Right atrium auricular region (tissue), 2 donors: Measurements from ENCODE around the gene LYST. TPM values are rescaled to one million over a fixed set of nuclear protein-coding genes. Genes with fewer than 3 reads are reported as not detected.

Source experiments
- DNase-seq: peaks from one replicate; pipeline ENCODE4 v3.0.0-alpha.2; 2019; ENCODE audit warnings: low spot score
- H3K27ac ChIP-seq, 2 donors: fragments of 200-600 bp; sonication (generic); 1 replicate in 1 of 2; 2 replicates in 1 of 2; pipeline ENCODE4 v1.5.1; 2016 to 2019
- H3K27me3 ChIP-seq, 2 donors: fragments of 200-600 bp; sonication (generic); one replicate each; pipeline versions ENCODE4 v1.5.1 to v1.6.0; 2017 to 2019
- H3K36me3 ChIP-seq: fragments of 200-600 bp; sonication (generic); one replicate; pipeline ENCODE4 v1.5.1; 2016
- H3K4me1 ChIP-seq, 2 donors: fragments of 200-600 bp; sonication (generic); one replicate each; pipeline versions ENCODE4 v1.5.1 to v1.6.0; 2017 to 2019
- H3K4me3 ChIP-seq, 2 donors: fragments of 200-600 bp; sonication (generic); 1 replicate in 1 of 2; 2 replicates in 1 of 2; pipeline ENCODE4 v1.5.1; 2017 to 2019; ENCODE audit warnings: mild to moderate bottlenecking in 1 of 2, moderate library complexity in 1 of 2
- H3K9me3 ChIP-seq, 2 donors: fragments of 200-600 bp; sonication (generic); one replicate each; pipeline ENCODE4 v1.5.1; 2019
- total RNA-seq, 2 donors: library from RNA; depleted of rRNA; stranded (reverse); fragments of >200 nt; gene quantifications; one replicate each; pipeline ENCODE4 v1.1.0, GENCODE V29; 2016
- TF ChIP-seq, protein P1 (sequence below), 2 donors: fragments of 200-600 bp; sonication (generic); IDR thresholded peaks; one replicate each; pipeline ENCODE4 v1.5.1; 2019; ENCODE audit warnings: antibody characterized with exemption in 2 of 2

Gene LYST
- total RNA-seq, 2 donors from 2014 or later: 7.3 to 13.0 TPM

DNA sequence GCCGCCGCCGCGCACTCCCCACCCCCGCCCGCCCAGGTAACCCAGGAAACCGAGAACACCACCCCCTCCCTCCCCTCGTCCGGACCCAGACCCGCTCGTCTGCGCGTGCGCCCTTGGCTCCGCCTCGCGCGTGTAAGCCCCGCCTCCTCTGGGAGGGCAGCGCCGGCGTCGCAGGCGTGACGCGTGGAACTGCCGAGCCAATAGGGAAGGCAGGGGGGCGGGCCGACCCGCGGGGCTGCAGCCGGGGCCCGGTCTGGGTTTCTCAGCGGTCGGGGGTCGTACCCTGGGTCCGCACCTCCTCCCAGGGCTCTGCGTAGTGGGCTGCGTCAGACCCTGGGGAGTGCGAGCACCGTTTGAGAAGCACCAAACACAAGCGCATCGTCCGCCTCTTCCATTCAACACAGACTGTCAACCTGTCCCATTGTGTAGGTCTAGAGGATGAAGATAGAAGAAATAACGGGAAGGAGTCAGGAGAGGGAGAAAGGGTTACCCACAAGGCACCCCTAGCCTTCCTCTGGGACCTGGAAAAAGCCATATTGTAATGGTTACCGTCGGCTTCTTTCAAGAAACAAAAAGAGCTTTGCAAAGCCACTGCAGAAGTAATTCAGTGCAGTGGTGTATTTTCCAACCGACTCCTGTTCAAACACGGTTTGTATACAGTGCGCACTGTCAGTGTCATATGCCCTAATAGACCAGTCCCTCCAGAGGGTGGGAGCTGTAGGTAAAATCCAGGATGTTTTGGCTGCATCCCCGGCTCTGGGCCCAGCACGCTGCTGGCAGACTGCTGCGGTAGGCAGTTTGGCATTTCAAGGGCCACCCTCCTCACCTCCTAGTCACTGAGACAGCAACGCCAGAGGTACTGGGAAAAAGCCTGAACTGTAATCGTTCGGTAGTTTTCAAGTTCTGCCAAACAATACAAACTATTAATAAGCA lies 473 bp upstream of the LYST start:
- DNase-seq: peak; percentile 95
- Histone ChIP-seq H3K4me3 (peak overlapping the region; percentile 94 to 96), H3K27ac (peak overlapping the region; percentile 96 to 98), H3K9me3 (no peaks in the 10 kb centered on the region), H3K4me1 (peaks cover 0 to 22% of the 10 kb centered on the region in 2 donors), H3K36me3 (no peaks in the 10 kb centered on the region), H3K27me3 (no peaks in the 10 kb centered on the region)
- TF ChIP-seq, protein P1, sequence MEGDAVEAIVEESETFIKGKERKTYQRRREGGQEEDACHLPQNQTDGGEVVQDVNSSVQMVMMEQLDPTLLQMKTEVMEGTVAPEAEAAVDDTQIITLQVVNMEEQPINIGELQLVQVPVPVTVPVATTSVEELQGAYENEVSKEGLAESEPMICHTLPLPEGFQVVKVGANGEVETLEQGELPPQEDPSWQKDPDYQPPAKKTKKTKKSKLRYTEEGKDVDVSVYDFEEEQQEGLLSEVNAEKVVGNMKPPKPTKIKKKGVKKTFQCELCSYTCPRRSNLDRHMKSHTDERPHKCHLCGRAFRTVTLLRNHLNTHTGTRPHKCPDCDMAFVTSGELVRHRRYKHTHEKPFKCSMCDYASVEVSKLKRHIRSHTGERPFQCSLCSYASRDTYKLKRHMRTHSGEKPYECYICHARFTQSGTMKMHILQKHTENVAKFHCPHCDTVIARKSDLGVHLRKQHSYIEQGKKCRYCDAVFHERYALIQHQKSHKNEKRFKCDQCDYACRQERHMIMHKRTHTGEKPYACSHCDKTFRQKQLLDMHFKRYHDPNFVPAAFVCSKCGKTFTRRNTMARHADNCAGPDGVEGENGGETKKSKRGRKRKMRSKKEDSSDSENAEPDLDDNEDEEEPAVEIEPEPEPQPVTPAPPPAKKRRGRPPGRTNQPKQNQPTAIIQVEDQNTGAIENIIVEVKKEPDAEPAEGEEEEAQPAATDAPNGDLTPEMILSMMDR (IDR thresholded peaks at IDR 0.05): no peak

DNA sequence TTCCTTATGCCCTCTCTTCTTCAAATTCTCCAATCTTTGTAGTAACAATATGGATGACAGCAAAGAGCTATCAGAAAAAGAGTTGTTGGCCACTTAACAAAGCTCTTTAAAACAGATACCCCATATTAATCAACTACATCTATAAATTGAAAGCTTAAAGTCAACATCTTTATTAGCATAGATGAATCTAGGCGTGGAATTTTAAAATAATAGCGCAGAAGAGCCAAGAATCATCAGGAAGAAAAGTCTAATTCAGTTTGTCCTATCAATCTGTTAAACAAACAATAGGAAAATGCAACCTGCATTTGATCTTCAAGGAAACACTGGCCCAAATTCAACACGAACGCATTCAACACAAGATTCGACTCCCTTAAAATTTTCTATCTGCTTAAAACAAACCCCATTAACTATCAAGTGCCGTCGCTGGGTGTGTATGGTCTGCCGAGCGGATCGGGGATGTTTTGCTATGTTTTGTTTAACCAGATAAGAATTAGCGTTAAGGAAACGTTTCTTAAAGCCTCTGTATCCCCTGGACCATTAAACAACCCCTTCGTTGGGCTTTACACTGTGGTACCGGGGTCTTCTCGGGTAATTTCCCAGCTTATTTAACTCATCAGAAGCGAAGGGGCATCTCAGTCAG lies 1.0 kb downstream of the LYST start:
- H3K36me3 ChIP-seq: no peaks in the 10 kb centered on the region
- TF ChIP-seq, protein P1 (IDR thresholded peaks at IDR 0.05): no peak
- H3K27me3 ChIP-seq: no peaks in the 10 kb centered on the region
- H3K27ac ChIP-seq: peak overlapping the region; percentile 96 to 98
- DNase-seq: no peak
- peaks cover 0 to 22% of the 10 kb centered on the region in 2 donors for H3K4me1 ChIP-seq
- peak overlapping the region; percentile 94 to 96 for H3K4me3 ChIP-seq
- H3K9me3 ChIP-seq: no peaks in the 10 kb centered on the region

DNA sequence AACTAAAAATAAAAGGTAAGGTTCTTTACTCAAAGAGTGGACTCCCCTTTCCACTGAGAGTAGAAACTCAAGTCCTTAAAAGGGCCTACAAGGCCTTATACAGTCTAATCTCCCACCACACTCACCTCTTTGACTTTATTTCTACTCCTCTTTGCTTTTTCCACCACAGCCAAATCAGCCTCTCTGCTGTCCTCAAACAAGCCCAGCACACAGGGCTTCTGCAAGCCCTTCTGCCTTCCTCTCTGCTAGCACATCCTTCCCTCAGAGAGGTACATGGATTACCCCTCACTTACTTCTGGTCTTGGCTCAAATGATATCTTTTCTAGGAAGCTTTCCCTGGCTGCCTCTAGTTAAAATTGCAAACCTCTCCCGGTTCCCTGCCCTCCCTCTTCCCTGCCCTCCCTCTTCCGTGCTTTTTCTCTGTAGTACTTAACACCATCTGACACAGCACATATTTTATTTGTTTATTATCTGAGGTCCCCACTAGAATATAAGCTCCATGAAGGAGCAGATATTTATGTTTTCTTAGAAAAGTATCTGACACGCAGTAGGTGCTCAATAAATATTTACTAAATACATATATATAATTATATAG lies 1.7 kb downstream of the LYST start:
- TF ChIP-seq, protein P1 (IDR thresholded peaks at IDR 0.05): no peak
- peaks cover 0 to 22% of the 10 kb centered on the region in 2 donors for H3K4me1 ChIP-seq
- H3K36me3 ChIP-seq: no peaks in the 10 kb centered on the region

DNA sequence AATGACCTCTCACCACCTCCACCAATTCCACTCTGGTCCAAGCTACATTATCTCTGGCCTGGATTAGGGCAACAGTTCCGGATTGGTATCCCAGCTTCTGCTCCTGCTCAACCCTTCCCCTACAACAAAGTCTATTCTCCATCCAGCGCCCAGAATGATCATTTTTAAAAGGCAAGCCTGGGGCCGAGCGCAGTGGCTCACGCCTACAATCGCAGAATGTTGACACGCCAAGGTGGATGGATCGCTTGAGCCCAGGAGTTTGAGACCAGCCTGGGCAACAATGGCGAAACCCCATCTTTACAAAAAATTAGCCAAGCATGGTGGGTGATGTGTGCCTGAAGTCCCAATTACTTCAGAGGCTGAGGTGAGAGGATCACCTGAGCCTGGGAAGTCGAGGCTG lies 2.2 kb downstream of the LYST start:
- Histone ChIP-seq H3K4me3 (no peak overlapping the region), H3K27ac (peak overlapping the region in 1 of 2 donors; percentile 1), H3K36me3 (no peaks in the 10 kb centered on the region), H3K4me1 (peaks cover 0 to 22% of the 10 kb centered on the region in 2 donors), H3K9me3 (no peaks in the 10 kb centered on the region), H3K27me3 (no peaks in the 10 kb centered on the region)
- TF ChIP-seq, protein P1 (IDR thresholded peaks at IDR 0.05): no peak
- no peak for DNase-seq

More for the DNA sequence above, 1.7 kb downstream of the LYST start:
- Histone ChIP-seq H3K27ac (peak overlapping the region in 1 of 2 donors; percentile 96), H3K4me3 (no peak overlapping the region), H3K9me3 (no peaks in the 10 kb centered on the region), H3K27me3 (no peaks in the 10 kb centered on the region)
- no peak for DNase-seq

DNA sequence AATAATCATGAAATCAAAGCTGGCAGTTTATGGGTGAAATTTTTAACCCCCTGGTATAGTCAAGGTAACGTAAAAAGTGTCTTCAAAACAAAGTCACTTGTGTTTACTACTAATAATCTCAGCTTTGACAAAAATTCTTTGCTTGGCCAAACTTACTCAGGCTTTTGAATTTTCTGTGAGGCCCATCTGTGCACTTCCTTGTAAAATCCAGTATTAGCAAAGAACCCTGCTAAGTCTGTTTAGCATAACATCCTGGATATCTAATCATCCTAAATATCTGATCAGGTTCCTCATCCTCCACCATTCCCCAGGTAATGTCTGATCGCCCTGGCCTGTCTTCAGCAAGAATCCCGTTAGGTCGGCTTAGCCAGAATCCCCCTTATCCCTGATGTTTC lies 3.0 kb downstream of the LYST start:
- no peaks in the 10 kb centered on the region for H3K36me3 ChIP-seq
- no peak for DNase-seq
- no peaks in the 10 kb centered on the region for H3K27me3 ChIP-seq
- no peak overlapping the region for H3K4me3 ChIP-seq
- no peaks in the 10 kb centered on the region for H3K9me3 ChIP-seq
- peaks cover 0 to 22% of the 10 kb centered on the region in 2 donors for H3K4me1 ChIP-seq
- no peak overlapping the region for H3K27ac ChIP-seq
- TF ChIP-seq, protein P1 (IDR thresholded peaks at IDR 0.05): no peak
